Brain pericyte (primary cell): ENCODE data around the gene SLC16A12.

ENCODE experiments used
- DNase-seq: peaks from one replicate; pipeline ENCODE4 v3.0.0-alpha.2; 2012; ENCODE audit warnings: low read depth, low spot score

The SLC16A12 gene

DNA sequence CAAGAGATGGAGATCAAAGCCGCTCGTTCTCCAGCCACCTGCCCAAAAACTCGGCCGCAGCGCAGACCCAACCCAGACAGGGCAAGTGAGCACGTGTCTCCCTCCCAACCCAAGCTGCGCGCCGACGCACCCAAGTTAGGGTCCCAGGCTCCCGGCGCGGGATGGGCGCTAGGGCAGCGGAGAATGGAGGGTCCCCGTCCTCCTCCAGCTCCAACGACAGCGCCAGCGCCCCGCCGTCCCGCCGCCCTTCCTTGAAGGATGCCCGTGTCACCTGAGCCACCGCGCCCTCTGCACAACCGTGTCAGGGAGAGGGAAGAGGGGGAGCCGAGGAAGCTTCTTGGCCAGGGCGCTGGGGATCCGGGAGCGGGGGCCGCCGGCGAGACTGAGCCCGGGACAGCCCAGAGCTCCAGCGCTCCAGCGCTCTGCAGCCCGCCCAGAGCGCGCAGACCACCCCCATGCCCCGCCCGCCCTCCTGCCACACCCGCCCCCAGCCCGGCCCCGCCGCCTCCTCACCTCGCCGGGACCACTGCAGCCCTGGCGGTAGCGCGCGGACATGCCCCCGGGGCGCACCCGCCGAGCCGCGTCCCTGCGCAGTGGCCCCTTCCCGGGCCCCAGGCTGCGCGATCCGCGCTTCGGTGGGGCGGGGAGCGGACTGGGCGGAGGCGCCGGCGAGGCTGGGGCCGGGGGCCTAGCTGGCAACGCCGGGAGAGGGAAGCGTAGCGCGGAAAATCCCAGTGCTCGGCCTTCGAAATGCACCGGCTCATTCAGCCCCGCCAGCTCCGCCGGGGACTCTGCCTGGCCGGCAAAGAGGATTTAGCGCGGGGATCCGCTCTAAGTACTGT, at the start of gene SLC16A12:
TSS of gene SLC16A12 (minus strand) at position 424 of the 842 bp plus-strand sequence. CDS start 73,016 bp downstream, outside the sequence.
- no peak for DNase-seq

DNA sequence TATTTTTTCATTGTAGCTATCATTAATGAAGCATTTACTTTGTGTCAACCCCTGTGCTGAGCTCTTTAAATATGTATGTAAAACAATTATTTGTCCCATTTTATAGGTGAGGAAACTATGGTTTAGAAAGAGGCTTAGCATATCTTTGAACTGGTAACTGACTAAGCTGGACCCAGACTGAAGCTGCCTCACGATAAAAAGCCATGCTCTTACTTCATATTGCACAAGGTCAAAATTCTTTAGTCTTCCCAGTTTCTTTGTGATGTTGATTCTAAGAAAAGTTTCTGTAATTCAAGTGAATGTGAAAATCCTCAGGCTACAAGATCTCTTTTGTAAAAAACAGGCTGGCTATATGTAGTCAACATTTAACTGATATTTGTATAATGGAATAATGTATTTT, 46.6 kb upstream of the SLC16A12 start:
- no peak for DNase-seq

DNA sequence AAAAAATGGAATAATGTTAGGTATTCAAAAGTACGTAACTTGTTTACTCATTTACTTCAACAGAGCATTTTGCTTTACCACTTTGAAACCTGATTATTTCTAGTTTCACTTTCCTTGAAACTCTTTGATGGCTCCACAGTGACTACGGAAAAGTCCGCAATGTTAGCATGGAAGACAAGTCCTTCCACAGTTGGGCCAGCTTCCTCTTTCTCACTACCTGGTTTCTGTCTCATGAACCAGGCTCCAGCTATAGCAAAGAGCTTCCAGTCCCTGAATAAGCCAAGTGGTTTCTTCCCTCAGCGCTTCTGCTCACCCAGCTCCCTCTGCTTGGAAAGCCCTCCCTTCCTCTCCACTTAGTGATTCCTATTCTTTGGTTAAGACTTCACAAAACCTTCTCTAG, 44.8 kb upstream of the SLC16A12 start:
- DNase-seq, result no peak

GRCh38 chr10:89576696-89577095, 41.3 kb upstream of the SLC16A12 start:
- DNase-seq, result no peak

- no peak for DNase-seq
Measured at GRCh38 chr10:89576022-89576421, 40.6 kb upstream of the SLC16A12 start.

GRCh38 chr10:89575031-89575430, 39.6 kb upstream of the SLC16A12 start:
- no peak for DNase-seq

DNA sequence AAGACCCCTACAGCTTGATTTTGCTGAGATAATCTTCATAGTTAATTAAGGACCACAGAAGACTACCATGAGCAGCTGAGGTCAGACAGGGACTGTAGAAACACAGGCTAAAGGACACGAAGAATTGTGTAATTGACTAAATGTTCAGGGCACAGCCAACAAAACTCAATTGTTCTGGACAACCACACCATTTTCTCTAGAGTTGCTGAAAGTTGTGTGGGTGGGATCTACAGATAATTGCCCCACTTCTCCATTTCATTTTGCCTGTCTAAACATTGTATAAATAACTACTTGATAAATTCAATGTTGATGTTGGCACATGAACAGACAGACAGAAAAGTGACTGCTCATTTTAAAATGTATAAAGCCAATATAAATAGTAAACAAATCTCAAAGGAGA, 39.0 kb upstream of the SLC16A12 start:
- DNase-seq, result no peak

- no peak for DNase-seq
Measured at GRCh38 chr10:89567576-89568245, 32.3 kb upstream of the SLC16A12 start.

- no peak for DNase-seq
Measured at GRCh38 chr10:89566992-89567391, 31.6 kb upstream of the SLC16A12 start.

DNA sequence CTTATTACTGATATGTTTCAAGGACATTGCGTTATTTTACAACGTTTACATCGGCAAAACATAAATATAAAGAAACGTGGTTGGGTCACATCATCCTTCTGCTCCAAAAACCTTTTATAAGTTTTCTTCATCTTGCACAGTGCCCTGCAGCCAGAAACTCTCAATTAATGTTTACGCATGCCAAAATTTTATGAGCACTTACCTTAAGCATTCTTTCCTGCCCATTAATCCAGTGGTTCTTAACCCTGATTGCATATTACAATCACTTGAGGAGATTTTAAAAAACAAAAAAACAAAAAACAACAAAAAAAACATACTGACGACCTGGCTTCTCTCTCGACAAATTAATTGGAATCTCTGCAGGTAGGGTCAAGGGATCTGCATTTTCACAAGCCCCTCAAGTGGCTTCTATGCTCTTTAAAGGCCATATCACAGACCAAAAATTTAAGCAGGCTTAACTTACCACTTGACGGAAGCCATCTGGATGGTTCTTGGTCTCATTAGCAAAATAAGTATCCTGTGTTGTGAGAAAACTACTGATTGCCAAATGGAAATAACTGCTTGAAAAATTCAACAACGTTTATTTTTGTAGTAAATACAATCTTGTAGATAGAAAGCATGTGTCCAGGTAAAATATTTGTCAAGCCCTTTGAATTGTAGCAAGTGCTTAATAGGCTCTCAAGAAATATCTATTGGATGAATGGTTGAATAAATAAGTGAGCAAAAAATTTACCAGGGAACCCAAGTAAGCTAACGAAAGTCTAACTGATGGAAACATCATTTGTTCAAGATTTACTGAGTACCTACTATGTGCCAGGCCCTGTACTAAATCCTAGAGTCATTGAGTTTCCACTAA, 30.9 kb upstream of the SLC16A12 start:
- no peak for DNase-seq

DNA sequence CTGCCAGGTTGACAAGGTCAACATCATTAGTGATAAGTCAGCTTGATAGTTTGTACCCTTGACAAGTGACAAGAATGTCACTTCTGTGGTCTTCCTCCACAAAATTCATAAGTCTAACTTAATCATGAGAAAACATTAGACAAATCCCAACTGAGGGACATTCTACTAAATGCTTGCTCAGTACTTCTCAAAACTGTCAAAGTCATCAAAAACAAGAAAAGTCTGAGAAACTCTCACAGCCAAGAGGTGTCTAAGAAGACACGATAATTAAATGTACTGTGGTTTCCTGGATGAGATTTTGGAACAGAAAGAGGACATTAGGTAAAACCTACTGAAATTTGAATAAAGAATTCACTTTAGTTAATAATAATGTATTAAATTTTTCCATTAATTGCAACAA, 29.8 kb upstream of the SLC16A12 start:
- no peak for DNase-seq

DNA sequence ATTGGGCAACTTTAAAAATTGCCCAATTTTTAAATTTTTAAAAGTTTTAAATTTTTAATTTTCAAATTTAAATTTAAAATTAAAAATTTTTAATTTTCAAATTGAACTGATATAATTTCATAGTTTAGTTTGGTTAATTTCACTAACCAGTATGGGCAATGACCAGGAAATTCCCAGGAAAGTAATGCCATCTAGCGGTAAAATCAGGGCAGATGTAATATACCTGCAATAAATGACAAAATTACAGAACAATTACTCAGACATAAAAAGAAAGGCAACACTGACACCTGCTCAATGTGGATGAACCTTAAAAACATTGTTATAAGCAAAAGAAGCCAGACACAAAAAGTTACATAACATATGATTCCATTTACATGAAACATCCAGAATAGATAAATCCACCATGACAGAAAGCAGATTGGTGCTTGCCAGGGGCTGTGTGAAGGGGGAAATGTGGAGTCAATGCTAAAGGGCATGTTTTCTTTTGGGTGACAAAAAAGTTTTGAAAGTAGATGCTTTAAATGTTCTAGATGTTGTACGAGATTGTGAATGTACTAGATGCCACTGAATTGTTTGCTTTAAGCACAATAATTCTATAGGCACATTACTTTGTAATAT, 28.6 kb upstream of the SLC16A12 start:
- no peak for DNase-seq

- no peak for DNase-seq
Measured at GRCh38 chr10:89563311-89563710, 27.9 kb upstream of the SLC16A12 start.

DNA sequence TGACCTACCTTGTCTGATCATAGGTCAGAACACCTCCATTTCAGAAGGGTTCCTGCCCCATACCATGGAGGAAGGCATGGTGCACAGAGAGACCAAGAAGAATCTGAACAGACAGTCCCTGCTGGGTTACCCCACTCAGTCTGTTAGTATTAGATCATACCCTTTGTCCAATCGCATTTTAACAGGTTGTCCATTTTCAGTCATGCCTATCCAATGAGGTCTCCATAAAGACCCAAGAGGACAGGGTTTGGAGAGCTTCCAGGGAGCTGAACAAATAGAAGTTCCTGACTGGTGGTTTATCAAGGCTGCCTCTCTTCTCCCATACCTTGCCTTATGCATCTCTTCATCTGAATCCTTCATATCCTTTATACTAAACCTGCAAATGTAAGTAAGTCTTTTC, 21.2 kb upstream of the SLC16A12 start:
- DNase-seq, result no peak

DNA sequence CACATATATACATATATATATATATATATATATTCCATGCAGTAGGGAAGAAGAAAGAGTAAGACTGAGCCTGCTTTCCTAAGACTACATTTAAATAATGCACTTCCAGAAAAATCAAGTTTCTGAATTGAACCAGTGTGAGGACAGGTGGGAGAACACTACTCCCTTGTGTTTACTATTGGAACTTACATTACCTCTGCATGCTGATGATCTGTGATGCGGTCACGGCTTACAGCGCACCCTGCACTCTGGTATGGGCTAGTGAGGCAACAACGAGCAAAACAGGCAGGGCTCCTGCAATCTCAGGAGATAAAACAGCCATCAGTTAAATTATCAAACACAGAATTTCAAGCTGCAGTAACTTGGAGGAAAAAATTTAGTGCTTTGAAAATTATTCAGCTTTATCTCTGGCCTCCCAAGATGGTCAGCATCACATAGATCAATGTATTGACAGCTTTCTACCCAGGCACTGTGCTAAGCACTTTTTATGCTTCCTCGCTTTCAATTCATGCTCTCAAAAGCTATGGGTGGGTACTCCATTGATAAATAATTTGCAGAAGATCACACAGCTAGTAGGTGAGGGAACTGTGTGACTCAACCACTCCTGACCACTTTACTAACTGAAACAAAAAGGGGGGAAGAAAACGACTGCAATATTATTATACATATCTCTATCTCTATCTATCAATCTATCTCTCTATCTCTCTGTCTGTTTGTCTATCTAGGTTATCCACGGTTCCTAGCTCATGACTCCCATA, 20.5 kb upstream of the SLC16A12 start:
- DNase-seq, result no peak

DNA sequence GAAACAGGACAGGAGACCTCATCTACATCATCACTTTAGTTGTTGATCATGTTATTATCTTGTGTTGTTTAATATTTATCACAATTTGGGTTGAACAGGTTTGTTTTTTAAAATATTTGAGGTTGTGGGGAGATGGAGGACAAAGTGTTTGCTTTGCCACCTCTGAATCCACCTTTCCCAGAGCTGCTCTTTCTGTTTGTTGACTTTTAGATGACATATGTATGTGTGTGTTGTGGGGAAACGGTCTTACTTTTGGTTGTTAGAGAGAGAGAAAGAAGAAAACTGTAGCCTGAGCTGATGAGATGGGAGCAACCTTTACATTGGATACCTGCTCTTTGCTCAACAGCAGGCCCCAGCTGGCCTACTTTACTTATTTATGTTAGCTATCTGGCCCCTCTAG, 19.0 kb upstream of the SLC16A12 start:
- no peak for DNase-seq

DNA sequence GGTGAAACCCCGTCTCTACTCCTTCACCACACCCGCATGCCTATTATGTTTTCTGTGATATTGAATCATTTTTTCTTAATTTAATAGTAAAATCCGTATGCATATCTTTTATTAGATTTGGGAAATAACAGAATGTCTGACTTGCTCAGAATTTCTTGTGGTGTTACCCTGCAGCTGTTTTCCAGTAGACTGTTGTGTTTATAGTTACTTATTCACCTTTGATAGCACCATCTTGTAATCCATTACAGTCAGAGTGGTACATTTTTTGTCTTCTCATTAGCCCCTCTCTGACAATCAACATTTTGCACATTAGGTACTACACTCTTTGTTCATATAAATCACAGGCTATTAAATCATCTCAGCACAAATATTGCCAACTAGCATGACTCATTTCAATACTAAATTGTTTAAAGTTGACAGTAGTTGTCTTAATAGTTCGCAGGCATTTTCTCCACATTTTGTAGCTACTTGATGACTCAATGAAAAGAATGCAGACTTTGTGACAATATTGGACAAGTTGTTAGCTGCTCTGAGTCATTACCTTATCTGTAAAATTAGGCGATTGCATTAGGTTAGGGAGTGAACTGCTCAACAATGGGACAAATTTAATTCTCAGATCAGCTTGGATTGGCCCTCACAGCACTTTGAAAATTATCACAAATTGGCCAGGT, 17.8 kb upstream of the SLC16A12 start:
- no peak for DNase-seq

DNA sequence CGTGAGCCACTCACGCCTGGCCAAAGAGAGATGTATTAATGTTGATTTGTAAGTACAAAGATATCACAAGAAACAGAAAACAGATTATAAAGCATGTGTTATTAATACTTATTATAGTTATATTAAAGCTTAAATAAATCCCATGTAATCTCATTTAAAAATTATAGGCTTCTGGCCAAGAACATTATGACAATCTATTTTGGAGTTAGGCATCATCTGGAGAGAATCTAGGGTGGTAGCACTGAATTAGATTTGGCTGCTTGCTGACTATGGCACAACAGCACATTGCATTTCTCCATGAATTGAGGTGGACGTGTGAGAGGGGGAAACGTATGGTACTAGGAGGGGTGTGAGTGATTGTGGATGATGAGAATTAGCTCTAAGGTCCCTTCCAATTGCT, 16.8 kb upstream of the SLC16A12 start:
- DNase-seq, result no peak

GRCh38 chr10:89550509-89550908, 15.1 kb upstream of the SLC16A12 start:
- DNase-seq, result no peak

- DNase-seq, result no peak
Measured at GRCh38 chr10:89549510-89549909, 14.1 kb upstream of the SLC16A12 start.
